Measurements from ENCODE around the gene SRD5A3.
A peak's percentile ranks its signal among the peaks of the same experiment; 100 is the strongest.

Gene SRD5A3

DNA sequence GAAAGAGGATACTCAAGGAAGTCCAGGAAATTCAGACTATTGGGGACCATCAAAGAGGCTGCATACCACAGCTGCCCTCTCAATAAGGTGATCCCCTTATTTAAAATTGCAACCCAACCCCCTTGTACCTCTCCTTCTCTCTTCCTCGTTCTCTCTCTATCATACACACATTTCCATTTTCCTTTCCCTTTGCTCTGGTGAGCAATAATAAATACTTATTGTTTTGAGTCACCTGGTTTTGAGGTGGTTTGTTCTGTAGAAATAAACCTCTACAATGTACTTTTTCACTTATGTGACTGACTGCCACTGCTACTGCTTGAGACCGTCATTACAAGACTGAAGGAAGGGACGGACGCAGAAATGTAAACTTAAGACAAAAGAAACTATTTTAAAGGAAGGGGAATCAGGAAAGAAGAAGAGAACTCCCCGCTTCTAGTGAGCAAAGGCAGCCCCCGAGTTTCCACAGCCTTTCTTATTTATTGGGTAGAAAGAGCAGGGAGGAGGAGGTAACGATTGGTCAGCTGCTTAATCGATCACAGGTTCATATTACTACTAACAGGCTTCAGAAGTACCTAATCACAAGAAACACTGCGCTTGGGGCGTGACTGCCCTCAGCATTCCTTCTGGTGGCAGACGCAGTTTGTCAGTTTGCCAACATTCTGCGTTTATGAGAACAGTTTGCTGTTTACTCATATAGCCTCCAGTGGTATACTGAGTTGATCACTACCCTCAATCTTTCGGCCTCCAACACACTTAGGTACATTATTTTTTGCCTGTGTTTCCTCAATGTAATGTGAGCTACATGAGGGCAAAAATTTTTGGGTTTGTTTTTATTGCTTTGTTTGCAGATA lies 32.8 kb downstream of the SRD5A3 start:
- DNase-seq (ENCODE audit: low spot score): no peak

DNA sequence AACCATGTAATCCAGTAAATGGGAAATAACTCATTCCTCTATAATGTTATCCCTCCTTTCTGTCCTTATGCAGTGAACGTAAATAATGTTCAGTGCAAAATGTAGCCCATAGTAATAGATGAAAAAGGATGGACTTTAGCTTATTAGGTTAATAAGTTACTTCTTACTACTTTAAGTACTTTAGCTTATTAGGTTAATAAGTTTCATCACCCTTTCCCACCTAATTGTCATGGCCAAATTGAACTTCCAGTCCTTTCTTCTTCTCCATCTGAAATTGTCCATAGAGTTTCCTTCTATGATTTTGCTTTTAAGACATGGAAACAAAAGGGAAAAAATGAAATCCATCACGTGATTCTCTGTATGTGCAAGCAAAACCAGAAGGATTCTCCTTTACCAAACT lies 34.5 kb downstream of the SRD5A3 start:
- DNase-seq (ENCODE audit: low spot score): no peak

DNA sequence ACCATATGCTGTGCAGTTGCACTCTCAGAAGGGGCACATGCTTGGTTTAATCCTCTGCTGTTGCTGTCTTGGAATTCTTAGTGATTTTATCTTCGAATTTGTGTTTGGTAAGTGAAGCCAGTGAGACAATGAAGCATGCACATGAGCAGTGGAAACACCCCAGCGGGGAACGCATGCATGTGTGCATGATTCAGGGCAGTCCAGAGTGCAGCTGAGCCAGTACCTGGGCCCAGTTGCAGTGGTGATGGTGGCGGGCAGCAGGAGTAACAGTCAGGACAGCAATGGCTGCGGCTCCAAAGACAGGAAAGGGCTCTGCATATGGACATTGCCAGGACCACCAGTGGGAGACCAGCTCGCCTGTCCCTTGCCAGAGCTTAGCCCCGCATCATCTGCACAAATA lies 35.5 kb downstream of the SRD5A3 start:
- DNase-seq (ENCODE audit: low spot score): no peak

DNA sequence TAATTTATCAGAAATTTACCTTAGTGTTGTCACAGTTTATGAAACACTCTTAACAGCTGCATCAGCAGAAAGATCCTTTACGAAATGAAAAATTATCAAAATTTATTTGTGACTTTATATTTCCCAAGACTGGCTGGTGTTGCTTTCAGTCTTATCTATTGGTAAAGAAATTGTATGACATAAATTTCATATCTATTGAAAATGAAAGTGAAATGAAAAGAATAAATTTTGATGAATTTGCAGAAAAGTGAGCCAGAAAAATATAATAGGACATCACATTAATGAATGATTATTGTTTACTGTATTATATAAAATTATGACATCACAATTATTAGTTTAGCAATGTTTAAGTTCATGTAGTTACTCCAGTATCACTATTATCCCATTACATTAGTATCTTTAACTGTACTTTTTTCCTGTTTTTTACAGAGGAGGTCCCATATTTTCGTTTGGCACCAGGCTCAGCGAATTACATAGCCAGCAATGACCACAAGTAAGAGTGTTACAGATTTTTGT lies 36.5 kb downstream of the SRD5A3 start:
- DNase-seq (ENCODE audit: low spot score): no peak

DNA sequence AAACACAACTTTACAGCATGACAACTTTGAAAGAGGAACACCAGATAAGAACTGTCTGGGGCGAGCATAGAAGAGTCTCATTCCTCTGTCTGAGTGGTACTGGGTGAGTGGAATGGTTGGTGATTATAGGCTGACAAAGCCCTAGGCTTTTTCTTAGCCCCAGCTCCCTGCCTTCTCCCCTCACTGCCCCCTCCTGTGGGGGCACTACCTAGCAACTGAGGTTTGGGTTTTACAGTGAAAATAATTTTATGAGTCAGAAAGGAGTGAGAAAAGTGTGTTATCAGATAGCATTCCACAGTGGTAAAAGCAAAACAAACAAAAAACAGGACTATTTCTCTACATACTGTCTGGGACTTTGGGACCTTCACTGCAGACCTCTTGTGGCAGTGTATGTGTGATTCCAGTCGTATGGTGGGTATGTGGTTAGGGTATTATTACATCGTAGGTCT lies 39.2 kb downstream of the SRD5A3 start:
- no peak for DNase-seq (ENCODE audit: low spot score)

DNA sequence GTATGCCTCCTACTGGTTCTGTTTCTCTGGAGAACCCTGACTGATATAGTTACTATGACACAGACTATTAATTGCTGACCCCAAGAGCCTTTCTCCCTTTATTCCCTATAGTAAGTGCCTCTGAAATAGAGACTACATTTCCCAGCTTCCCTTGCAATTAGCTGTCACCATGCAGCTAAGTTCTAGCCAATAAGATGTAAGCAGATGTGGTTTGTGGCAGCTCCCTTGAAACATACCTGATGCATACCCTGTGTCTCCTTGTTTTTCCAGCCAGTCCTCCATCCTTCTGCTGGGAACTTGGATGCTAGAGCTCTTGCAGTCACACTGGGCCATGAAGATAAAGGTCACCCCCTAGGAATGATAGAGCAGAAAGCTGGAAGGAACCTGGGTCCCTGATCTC lies 40.0 kb downstream of the SRD5A3 start:
- peak; percentile 54 for DNase-seq (ENCODE audit: low spot score)

DNA sequence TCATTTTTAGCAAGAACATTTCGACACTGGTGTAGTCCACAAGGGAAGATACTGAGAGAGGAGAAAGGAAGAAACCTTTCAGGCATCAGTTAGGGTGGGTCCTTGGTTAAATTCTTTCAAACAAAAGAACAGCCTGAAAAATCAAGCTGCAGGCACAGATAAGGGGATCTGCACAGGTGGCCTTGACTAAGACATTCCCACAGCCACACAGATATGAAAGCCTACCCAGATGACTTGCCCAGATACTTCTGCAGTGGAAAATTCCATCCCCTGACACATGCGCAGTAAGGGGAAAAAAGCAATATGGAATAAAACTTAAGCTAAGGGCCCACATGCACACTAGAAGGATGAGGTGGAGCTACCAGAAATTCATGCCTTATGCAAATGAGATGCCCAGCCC lies 40.8 kb downstream of the SRD5A3 start:
- DNase-seq (ENCODE audit: low spot score): no peak

DNA sequence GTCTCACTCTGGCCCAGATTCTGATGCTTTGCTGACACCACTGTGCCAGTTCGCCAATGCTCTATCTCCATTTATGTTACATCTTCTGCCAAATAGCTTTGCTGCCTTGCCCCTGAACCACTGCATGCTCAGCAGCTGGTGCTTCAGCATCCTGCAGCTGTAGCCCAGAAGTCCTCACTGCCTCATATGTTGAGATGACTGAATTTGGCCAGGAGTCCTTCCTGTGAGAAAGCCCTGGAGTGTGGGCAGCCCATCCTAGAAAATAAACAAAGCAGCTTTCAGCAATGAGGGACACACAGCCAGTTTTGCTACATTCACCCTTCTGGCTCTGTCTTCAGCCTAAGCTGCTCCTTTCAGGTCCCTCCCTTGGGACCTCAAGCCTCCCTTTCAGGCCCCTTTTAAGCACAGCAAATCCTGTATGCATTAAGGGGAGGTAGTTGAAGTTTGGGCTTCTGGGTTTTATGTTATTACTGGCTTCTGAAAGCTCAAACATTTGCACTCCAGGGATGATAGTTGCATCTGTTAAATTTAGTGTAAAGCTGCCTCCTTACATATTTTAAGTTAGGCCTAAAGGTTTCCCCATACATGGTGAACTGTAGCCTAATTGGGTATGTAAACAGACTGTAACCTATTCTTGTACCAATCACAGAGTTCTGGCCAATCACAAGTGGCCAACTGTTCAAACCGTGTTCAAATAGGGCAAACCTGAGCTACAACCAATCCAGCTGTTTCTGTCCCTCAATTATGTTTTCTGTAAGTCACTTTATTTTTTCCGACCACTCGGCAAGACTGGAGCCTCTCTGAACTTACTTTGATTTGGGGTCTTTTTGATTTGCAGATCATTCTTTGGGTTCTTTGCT lies 47.6 kb downstream of the SRD5A3 start:
- peak; percentile 74 for DNase-seq (ENCODE audit: low spot score)

DNA sequence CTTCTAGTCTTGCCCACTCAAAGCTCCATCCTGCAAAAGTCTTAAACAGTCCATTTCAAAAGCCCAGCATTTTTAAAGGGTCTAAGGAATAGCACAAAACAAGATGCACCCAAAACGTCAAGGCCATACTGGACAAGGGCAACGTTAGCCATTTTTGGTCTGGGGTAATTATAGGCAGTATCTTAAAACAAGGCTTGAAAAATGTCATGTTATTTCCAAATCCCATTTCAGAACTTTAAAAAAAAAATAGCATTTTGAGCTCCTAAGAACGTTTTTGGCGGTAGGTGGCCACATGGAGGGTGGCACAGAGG lies 49.1 kb downstream of the SRD5A3 start:
- no peak for DNase-seq (ENCODE audit: low spot score)

DNA sequence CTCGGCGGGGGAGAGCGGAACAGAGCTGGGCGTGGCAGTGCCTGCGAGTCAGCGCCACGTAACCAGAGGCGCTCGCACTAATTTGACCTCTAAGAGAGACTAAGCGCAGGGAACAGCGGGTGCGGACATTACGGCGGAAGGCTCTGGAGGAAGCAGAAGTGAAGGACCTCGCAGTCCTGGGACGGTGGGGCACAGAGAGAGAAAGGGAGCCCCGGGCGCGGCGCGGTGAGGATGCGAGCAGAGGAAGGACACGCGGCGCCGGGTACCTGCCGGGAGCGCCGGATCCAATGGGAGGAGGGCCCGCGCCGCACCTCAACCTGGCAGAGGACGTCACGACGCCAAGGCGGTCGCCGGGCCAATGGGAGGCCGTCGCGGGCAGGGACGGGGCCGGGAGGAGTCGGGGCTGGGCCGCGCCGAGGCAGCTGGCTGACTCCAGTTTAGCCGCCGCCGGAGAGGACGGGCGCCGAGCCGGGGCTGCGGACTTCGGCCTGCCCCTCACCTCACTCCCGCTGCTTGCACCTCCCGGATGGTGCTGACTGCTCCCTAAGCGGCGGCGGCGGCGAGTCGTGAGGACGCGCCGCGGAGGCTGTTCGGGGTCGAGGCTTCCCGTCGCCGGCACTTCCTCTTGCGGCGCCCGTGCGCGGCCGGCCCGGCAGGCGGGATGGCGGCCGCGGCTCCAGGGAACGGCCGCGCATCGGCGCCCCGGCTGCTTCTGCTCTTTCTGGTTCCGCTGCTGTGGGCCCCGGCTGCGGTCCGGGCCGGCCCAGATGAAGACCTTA lies 49.7 kb downstream of the SRD5A3 start, which contains the start of gene TMEM165:
TSS of gene TMEM165 (plus strand) at position 429 of the 779 bp plus-strand sequence. CDS start at position 662, 233 bp downstream.
- DNase-seq (ENCODE audit: low spot score): peak; percentile 92

DNA sequence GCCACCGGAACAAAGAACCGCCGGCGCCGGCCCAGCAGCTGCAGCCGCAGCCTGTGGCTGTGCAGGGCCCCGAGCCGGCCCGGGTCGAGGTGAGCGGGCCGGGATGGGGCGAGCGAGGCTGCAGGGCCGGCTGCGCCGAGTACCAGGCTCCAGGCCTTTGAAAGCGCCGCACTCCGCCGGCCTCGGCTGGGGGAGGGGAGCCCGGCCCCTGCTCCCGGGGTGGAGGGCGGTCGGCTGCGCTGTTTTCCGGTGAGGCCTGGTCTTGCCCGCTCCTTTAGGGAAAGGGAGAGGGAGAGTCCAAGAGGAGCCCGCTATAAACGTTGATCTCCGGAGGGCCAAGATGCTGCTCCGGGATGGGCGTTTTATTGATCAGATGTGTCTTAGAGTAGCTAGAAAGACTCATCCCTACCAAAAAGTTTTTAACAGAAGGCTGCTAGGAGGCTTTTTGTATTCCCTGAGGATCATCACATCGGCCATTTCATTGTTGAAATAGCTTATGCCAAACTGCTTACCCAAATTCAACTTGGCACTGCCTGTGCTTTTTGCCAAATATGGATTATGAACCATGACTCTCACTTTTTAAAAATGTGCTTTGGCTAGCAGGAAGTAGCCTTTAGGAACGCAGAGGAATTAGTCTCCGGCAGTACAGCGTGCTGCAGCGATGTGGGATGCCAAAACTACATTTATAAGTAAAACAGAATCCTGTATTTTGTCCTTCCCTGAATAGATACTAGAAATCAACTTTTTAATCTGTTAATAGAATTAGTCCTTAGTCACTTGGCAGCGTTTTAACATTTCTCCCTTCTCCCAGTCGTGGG lies 50.5 kb downstream of the SRD5A3 start:
- no peak for DNase-seq (ENCODE audit: low spot score)

DNA sequence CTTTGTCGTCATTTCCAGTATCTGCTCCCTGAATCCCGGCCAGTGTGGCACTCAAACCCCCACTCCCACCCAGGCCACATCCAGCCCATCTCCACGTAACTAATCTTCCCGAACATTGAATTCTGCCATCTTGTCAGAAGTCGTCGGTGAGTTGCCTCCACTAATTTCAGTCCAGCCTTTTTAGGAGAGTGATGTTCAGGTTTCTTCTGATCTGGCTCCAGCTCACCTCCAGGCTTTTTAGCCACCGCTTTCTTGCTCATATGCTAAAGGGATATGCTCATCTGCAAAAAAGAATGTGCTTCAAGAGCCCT lies 51.0 kb downstream of the SRD5A3 start:
- no peak for DNase-seq (ENCODE audit: low spot score)

DNA sequence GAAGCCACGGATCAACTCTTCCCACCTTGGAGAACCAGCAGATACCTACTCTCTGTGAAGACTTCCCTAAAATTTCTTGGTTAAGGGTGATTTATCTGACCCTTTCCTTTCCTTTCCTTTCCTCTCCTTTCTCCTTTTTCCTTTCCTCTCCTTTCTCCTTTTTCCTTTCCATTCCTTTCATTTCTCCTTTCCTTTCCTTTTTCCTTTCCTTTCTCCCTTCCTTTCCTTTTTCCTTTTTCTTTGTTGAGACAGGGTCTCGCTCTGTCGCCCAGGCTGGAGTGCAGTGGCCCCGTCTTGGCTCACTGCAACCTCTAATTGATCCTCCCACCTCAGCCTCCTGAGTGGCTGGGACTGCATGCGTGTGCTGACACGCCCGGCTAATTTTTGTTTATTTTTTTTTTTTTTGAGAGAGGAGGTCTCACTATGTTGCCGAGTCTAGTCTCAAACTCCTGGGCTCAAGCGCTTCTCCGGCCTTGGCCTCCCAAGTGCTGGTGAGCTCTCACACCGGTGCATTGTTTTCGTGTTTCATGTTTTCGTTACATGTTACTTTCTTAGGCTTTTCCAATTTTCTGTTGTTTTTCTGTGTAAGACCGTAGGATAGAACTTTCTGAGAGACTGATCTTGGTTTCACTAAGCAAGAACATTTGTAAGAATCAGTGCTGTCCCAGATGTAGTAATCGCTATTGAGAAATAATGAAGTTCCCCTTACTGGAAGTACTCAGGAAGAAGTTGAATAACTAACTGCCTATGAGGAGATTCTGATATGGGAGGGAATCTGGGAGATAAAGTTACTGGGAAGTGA lies 51.7 kb downstream of the SRD5A3 start:
- no peak for DNase-seq (ENCODE audit: low spot score)

DNA sequence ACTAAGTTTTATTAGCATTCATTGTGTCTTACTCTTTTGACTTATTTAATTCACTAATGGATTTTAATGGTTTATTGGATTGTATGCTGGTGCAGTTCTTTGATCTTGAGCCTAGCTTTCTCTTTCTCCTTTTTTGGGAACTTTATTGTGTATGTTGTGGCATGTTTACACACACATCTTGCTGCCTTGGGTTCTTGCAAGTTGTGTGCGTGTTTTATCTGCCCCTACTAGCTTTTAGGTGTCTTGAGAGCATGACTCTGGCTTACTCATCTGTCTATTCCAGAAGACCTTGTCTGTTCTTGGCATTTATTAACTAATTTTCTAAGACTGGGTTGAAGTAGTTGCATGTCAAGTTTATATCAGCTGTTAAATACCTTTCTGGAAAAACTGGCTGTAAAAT lies 52.4 kb downstream of the SRD5A3 start:
- DNase-seq (ENCODE audit: low spot score): no peak

DNA sequence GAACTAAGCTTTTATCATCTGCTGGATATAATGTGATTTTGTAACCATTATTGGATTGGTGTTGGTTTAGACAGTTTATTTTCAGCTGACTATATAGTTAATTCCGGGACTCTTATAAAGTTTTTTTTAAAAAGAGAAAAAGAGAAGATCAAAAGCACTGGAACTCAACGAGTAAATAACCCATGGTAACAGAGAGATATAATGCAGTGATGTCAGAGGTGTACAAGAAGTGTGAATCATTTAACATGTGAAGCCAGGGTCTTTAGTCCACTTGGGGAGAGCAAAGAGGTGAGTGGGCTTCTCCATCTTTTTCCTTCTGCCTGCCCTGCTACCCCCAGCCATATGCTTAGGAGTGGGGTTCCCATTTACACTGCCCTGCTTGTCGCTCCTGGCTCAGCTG lies 52.9 kb downstream of the SRD5A3 start:
- no peak for DNase-seq (ENCODE audit: low spot score)

DNA sequence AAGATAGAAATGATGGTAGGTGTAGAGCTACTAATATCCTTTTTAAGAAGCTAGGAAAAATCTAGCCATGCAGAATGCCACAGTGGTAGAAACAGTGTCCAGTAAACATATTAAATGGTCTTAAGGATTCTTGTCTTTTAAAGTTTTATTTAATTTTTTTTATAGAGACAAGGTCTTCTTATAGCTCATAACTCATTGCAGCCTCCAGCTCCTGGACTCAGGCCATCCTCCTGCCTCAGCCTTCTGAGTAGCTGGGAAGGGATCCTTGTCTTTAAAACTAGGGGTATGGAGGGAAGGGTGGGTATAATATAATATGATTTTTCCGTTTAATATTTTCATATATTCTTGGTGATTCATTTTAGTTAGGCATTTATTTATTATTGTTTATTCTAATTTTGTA lies 53.5 kb downstream of the SRD5A3 start:
- no peak for DNase-seq (ENCODE audit: low spot score)

DNA sequence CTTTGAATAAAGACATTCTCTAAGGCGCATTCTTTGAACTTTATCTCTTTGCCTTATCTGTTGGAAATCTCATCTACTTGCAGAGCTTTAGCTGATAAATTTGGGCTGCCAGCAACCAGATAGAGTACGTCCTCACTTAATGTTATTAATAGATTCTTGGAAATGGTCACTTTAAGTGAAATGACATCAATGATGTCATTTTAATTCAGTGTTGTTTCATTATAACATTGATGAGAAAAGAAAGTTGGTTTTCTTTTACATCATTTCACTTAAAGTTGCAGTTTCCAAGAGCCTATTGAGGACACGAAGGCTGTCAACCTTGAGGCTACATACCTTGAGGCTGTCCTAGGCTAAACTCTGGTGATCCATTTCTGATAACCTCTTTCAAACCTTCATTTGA lies 59.0 kb downstream of the SRD5A3 start:
- no peak for DNase-seq (ENCODE audit: low spot score)

DNA sequence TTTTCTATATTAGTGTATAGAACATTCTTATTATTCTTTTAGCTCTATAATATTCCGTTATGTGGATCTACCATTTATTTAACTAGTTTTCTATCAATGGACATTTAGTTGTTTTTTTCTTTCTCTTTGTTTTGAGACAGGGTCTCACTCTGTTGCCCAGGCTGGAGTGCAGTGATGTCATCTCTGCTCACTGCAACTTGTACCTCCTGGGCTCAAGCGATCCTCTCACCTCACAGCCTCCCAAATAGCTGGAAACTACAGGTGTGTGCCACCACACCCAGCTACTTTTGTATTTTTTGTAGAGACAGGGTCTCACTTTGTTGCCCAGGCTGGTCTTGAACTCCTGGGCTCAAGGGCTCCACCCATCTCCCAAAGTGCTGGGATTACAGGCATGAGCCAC lies 60.5 kb downstream of the SRD5A3 start:
- DNase-seq (ENCODE audit: low spot score): no peak

DNA sequence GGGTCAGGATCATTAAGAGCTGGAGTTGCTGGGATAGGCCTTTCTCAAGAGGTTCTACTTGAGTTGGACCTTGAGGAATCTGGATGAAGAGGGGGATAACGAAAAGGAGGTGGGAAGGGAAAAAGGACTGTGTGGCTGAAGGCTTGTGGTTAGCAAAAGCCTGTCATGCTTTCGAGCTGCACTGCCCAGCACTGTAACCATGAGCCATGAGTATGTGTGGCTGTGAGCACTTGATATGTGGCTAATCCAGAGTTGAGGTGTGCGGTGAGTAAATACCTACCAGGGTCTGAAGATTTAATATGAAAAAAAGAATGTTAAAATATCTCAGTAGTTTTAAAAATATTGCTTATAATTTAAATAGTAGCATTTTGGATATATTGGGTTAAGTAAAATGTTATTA lies 61.1 kb downstream of the SRD5A3 start:
- DNase-seq (ENCODE audit: low spot score): no peak

DNA sequence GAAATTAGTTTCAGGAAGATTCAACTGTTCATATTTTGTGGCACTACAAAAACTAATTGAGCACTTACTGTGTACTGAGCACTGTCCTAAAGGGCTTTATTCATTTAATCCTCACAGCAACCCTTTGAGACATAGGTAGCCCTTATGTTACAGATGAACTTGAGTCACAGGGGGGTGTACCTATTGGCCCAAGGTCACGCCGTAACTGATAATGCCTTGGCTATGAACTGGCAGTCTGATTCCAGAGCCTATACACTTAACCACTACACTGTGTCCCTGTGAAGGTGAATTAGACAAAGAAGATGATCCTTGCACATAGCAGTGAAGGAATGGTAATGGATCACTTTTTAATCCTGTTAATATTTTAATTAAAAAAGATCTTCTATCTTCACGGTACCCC lies 61.7 kb downstream of the SRD5A3 start:
- no peak for DNase-seq (ENCODE audit: low spot score)
